ENCODE results near the gene WNK1.

DNA sequence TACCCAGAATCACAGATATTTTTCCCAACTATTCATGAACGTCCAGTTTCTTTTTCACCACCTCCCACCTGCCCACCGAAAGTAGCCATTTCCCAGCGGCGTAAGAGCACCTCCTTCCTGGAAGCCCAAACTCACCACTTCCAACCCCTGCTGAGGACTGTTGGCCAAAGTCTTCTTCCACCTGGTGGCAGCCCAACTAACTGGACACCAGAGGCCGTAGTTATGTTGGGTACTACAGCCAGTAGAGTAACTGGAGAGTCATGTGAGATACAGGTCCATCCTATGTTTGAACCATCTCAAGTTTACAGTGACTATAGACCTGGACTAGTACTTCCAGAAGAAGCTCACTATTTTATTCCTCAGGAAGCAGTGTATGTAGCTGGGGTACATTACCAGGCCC lies 115.5 kb downstream of the WNK1 start:
- no peak for TF ChIP-seq CTCF (IDR thresholded peaks at IDR 0.05)
- TF ChIP-seq POLR2A (IDR thresholded peaks at IDR 0.05): no peak

All from vagina (tissue), 2 donors.